ENCODE data around the gene SLC44A3. TPM values are rescaled to one million over a fixed set of nuclear protein-coding genes. Genes with fewer than 3 reads are reported as not detected.

The SLC44A3 gene
- total and polyA plus RNA-seq, 2 of the 4 experiments (the other 2 are of a cell fraction), result 0.31 to 0.54 TPM

DNA sequence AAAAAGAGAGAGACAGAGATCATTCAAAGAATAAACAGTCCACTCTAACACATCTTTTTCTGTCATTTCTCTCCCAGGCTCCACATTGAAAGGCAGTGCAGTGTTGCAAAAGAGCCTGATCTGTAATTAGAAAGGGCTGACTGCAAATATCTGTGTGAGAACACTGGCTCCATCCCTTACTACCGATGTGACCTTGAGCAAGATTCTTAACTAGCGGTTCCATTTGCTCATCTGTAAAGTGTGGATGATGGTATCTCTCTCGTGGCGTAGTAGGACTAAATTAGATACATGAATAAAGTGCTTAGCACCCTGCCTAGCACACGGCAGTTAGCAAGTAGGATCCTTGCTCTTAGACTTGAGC lies 26.9 kb upstream of the SLC44A3 start:
- TF ChIP-seq, protein P1, sequence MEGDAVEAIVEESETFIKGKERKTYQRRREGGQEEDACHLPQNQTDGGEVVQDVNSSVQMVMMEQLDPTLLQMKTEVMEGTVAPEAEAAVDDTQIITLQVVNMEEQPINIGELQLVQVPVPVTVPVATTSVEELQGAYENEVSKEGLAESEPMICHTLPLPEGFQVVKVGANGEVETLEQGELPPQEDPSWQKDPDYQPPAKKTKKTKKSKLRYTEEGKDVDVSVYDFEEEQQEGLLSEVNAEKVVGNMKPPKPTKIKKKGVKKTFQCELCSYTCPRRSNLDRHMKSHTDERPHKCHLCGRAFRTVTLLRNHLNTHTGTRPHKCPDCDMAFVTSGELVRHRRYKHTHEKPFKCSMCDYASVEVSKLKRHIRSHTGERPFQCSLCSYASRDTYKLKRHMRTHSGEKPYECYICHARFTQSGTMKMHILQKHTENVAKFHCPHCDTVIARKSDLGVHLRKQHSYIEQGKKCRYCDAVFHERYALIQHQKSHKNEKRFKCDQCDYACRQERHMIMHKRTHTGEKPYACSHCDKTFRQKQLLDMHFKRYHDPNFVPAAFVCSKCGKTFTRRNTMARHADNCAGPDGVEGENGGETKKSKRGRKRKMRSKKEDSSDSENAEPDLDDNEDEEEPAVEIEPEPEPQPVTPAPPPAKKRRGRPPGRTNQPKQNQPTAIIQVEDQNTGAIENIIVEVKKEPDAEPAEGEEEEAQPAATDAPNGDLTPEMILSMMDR (conservative IDR thresholded peaks at IDR 0.05; ENCODE audit: low read depth, low read length), result no peak
- TF ChIP-seq CEBPB (IDR thresholded peaks at IDR 0.05; ENCODE audit: low read depth, low read length) (peak; percentile 69), ELK1 (IDR thresholded peaks at IDR 0.05; ENCODE audit: borderline replicate concordance, low read depth, low read length) (no peak), MXI1 (IDR thresholded peaks at IDR 0.05; ENCODE audit: borderline replicate concordance, low read depth, low read length) (no peak), CHD1 (IDR thresholded peaks at IDR 0.05; ENCODE audit: low read depth, low read length) (no peak), FOS (IDR thresholded peaks at IDR 0.05; ENCODE audit: low read depth, low read length) (no peak)
- CTCF ChIA-PET, result interaction anchor here (0.7 kb wide), 1 partner anchor 203 kb away, joined by 5 read pairs; no protein-coding TSS in a partner anchor
- H3K18ac ChIP-seq (ENCODE audit: low read depth, low read length), result peak overlapping the region; percentile 99
- peak overlapping the region; percentile 94 for H2BK15ac ChIP-seq (ENCODE audit: low read depth, low read length)
- no peaks in the 10 kb centered on the region for H3K36me3 ChIP-seq (ENCODE audit: control insufficient read depth, insufficient read depth, low read length)
- peak overlapping the region; percentile 92 for H2BK120ac ChIP-seq (ENCODE audit: low read depth, low read length)
- POLR2A ChIA-PET (ENCODE audit: unreplicated experiment), result no interaction called here
- no peaks in the 10 kb centered on the region for H3K9me3 ChIP-seq (ENCODE audit: control insufficient read depth, insufficient read depth, low read length)
- no TSS peak for BruUV-seq (replicated peaks)
- peaks cover 9% of the 10 kb centered on the region for H3K4me1 ChIP-seq (ENCODE audit: control insufficient read depth, insufficient read depth, low read length)
- peak overlapping the region; percentile 83 for H3K27ac ChIP-seq (ENCODE audit: insufficient read depth, low read length)
- H3K4me3 ChIP-seq (ENCODE audit: insufficient read depth, low read depth, low read length), result no peak overlapping the region
- WGBS, 2 experiments (ENCODE audit: extremely low coverage in 2 of 2, insufficient read length in 1 of 2), result 63% methylated on average over 1 of the region's 5 CpGs; no CpG with 5 or more reads in 1 of the 2 experiments
- in situ Hi-C loops (cut with MboI; ENCODE audit: low sequenced_read_pairs) (no loop called here), intact Hi-C loops (cut with micrococcal nuclease) (loop anchor here (2.0 kb wide), 1 partner anchor 64 kb away; no protein-coding TSS in a partner anchor), dilution Hi-C loops (cut with HindIII; ENCODE audit: low sequenced_read_pairs, unreplicated experiment) (loop anchor here (25.0 kb wide), 1 partner anchor 256 kb away; the partner anchor contains the start of gene F3)
- H3K79me1 ChIP-seq (ENCODE audit: low read depth in 1 of 2, low read length in 2 of 2), result no peaks in the 10 kb centered on the region
- no peak overlapping the region for H2AFZ ChIP-seq (replicated peaks; ENCODE audit: low read length, poor library complexity)
- H2BK5ac ChIP-seq (ENCODE audit: low read depth, low read length, poor library complexity, severe bottlenecking), result peak overlapping the region; percentile 96
- peak overlapping the region; percentile 45 for H3K56ac ChIP-seq (ENCODE audit: extremely low read depth, insufficient read depth, low read length)
- H2AK5ac ChIP-seq (ENCODE audit: low read depth, low read length), result peak overlapping the region; percentile 86
- H3K4ac ChIP-seq (ENCODE audit: low read depth, low read length), result peak overlapping the region; percentile 91
- peak overlapping the region; percentile 98 for H4K5ac ChIP-seq (ENCODE audit: low read depth, low read length)
- DNase-seq, result peak; percentile 54
- peaks cover 10% of the 10 kb centered on the region for H3K9me1 ChIP-seq (ENCODE audit: insufficient read depth, low read length)
- peak overlapping the region; percentile 80 for H4K91ac ChIP-seq (ENCODE audit: insufficient read depth, low read depth, low read length)
- H3K4me2 ChIP-seq (ENCODE audit: low read depth, low read length), result peak overlapping the region; percentile 91
- H3K23ac ChIP-seq (ENCODE audit: low read depth, low read length), result peak overlapping the region; percentile 86
- no peaks in the 10 kb centered on the region for H4K20me1 ChIP-seq (ENCODE audit: insufficient read depth, low read length)
- no peak overlapping the region for H2AK9ac ChIP-seq (replicated peaks; ENCODE audit: low read depth, low read length, poor library complexity)
- H3K27me3 ChIP-seq (ENCODE audit: control insufficient read depth, insufficient read depth, low read length), result no peaks in the 10 kb centered on the region
- H3K14ac ChIP-seq (replicated peaks; ENCODE audit: low read depth, low read length), result peak overlapping the region; percentile 88
- peak overlapping the region; percentile 76 for H2BK20ac ChIP-seq (ENCODE audit: low read depth, low read length)
- peak overlapping the region; percentile 60; the same call in 1 of the 2 replicates for H3K9ac ChIP-seq (ENCODE audit: low read depth, low read length)
- ATAC-seq (ENCODE audit: low read depth), result peak; percentile 69
- peak overlapping the region; percentile 48 to 88 for H4K8ac ChIP-seq (ENCODE audit: low read depth in 2 of 2, low read length in 2 of 2)

All from IMR-90 (cell line).